Adipocyte (in vitro differentiated cells): ENCODE data around the gene ACAD11.
"Not testable (repeated sequence)": the region's sequence is repeated elsewhere in the genome, so short reads cannot be mapped to it uniquely, and the experiment has no call there.

Experiments used
- DNase-seq: peaks from one replicate; pipeline ENCODE4 v3.0.0-alpha.2; 2015; ENCODE audit warnings: low read depth
- H3K27me3 ChIP-seq: replicated peaks from 2 replicates; pipeline ENCODE4 v1.7.0; 2013; ENCODE audit warnings: mild to moderate bottlenecking, low read length, moderate library complexity; ENCODE audit not compliant: control insufficient read depth, insufficient read depth
- H3K36me3 ChIP-seq: 2 replicates; pipeline ENCODE4 v1.7.0; 2013; ENCODE audit warnings: low read length, mild to moderate bottlenecking, moderate library complexity; ENCODE audit not compliant: control insufficient read depth, insufficient read depth, severe bottlenecking
- H3K4me1 ChIP-seq: 2 replicates; pipeline ENCODE4 v1.7.0; 2013; ENCODE audit warnings: mild to moderate bottlenecking, low read length, moderate library complexity; ENCODE audit not compliant: control insufficient read depth, insufficient read depth
- H3K4me3 ChIP-seq: 2 replicates; pipeline ENCODE4 v1.7.0; 2013; ENCODE audit warnings: mild to moderate bottlenecking, low read length, moderate library complexity
- H3K9ac ChIP-seq: 2 replicates; pipeline ENCODE4 v1.7.0; 2013; ENCODE audit warnings: mild to moderate bottlenecking, low read length, moderate library complexity
- H3K9me3 ChIP-seq: 2 replicates; pipeline ENCODE4 v1.7.0; 2013; ENCODE audit warnings: mild to moderate bottlenecking, low read length, moderate library complexity; ENCODE audit not compliant: control insufficient read depth

The ACAD11 gene

DNA sequence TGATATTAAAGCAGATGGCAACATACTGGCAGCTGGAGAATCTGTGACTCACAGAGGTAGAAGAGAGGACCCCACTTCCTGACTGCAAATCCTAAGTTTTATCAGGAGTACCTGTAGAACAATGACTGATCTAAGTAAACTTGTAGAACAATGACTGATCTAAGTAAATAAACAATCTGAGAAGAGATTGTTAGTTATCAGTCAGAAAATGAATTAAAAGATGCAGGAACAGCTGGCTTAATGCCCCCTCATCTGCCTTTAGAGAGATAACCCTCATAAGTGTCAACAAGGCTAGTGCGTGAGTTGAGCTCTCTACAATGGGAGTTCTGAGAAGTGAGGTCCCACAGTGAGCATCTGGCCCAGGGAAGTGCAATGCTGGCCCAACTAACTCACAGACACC lies 14.6 kb downstream of the ACAD11 start:
- no peaks in the 10 kb centered on the region for H3K27me3 ChIP-seq
- no peaks in the 10 kb centered on the region for H3K4me1 ChIP-seq

GRCh38 chr3:132643366-132643765 lies 16.2 kb downstream of the ACAD11 start:
- no peaks in the 10 kb centered on the region for H3K27me3 ChIP-seq
- peaks cover 34% of the 10 kb centered on the region for H3K36me3 ChIP-seq
- no peak for DNase-seq
- H3K4me3 ChIP-seq = no peak overlapping the region
- no peaks in the 10 kb centered on the region for H3K9me3 ChIP-seq
- no peaks in the 10 kb centered on the region for H3K4me1 ChIP-seq
- no peak overlapping the region for H3K9ac ChIP-seq

More for the DNA sequence above, 14.6 kb downstream of the ACAD11 start:
- Histone ChIP-seq H3K36me3 (peaks cover 19% of the 10 kb centered on the region), H3K4me3 (no peak overlapping the region), H3K9me3 (no peaks in the 10 kb centered on the region), H3K9ac (no peak overlapping the region)
- no peak for DNase-seq

GRCh38 chr3:132642539-132642847 lies 17.1 kb downstream of the ACAD11 start:
- H3K4me1 ChIP-seq = peaks cover 7% of the 10 kb centered on the region
- no peak overlapping the region for H3K9ac ChIP-seq
- no peaks in the 10 kb centered on the region for H3K27me3 ChIP-seq
- DNase-seq = no peak
- peaks cover 43% of the 10 kb centered on the region for H3K36me3 ChIP-seq
- no peak overlapping the region for H3K4me3 ChIP-seq
- no peaks in the 10 kb centered on the region for H3K9me3 ChIP-seq

GRCh38 chr3:132641837-132642538 lies 17.6 kb downstream of the ACAD11 start:
- Histone ChIP-seq H3K4me1 (peaks cover 12% of the 10 kb centered on the region), H3K9me3 (no peaks in the 10 kb centered on the region), H3K27me3 (no peaks in the 10 kb centered on the region), H3K36me3 (peaks cover 43% of the 10 kb centered on the region), H3K4me3 (no peak overlapping the region), H3K9ac (peak overlapping the region; percentile 29)
- peak; percentile 84 for DNase-seq

DNA sequence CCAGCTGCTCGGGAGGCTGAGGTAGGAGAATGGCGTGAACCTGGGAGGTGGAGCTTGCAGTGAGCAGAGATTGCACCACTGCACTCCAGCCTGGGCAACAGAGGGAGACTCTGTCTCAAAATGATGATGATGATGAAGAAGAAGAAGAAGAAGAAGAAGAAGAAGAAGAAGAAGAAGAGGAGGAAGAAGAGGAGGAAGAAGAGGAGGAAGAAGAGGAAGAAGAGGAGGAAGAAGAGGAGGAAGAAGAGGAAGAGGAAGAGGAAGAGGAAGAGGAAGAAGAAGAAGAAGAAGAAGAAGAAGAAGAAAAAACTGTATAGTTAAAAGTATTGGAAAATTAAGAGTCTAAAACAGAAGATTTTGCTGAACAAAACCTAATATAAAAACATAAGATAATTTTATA lies 18.2 kb downstream of the ACAD11 start:
- peak overlapping the region; percentile 29 for H3K9ac ChIP-seq
- not testable (repeated sequence) for H3K4me3 ChIP-seq, H3K27me3 ChIP-seq, H3K9me3 ChIP-seq, DNase-seq
- peaks cover 13% of the 10 kb centered on the region for H3K4me1 ChIP-seq
- H3K36me3 ChIP-seq = peaks cover 46% of the 10 kb centered on the region

DNA sequence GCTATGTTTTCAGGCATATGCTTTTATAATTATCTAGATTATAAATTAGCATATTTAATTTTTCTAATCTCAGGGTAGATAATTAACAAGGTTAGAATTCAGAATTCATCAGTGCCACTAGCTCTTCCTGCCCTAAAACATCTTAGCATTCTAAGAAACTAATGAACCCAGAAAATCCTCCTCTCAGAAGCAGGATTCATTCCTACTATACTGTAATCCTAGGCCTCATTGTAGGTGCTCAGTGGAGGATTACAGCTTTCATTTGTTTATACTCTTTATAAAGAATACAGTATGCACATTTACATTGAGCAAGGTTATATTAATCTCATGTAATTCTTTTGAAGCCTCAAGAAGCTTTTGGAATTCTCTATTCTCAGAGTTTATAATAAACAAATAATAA lies 20.9 kb downstream of the ACAD11 start:
- Histone ChIP-seq H3K36me3 (peaks cover 49% of the 10 kb centered on the region), H3K9me3 (no peaks in the 10 kb centered on the region), H3K4me3 (no peak overlapping the region), H3K4me1 (peaks cover 13% of the 10 kb centered on the region), H3K27me3 (no peaks in the 10 kb centered on the region), H3K9ac (no peak overlapping the region)
- DNase-seq = no peak

GRCh38 chr3:132637590-132637989 lies 22.0 kb downstream of the ACAD11 start:
- Histone ChIP-seq H3K36me3 (peaks cover 44% of the 10 kb centered on the region), H3K4me1 (peaks cover 13% of the 10 kb centered on the region), H3K4me3 (peak overlapping the region; percentile 14), H3K9me3 (no peaks in the 10 kb centered on the region), H3K9ac (peak overlapping the region; percentile 20), H3K27me3 (no peaks in the 10 kb centered on the region)
- DNase-seq = peak; percentile 74

- Histone ChIP-seq H3K36me3 (peaks cover 40% of the 10 kb centered on the region), H3K9me3 (no peaks in the 10 kb centered on the region), H3K27me3 (no peaks in the 10 kb centered on the region), H3K9ac (no peak overlapping the region), H3K4me1 (peaks cover 16% of the 10 kb centered on the region), H3K4me3 (no peak overlapping the region)
- no peak for DNase-seq
Observed at GRCh38 chr3:132635052-132635451, 24.6 kb downstream of the ACAD11 start.

DNA sequence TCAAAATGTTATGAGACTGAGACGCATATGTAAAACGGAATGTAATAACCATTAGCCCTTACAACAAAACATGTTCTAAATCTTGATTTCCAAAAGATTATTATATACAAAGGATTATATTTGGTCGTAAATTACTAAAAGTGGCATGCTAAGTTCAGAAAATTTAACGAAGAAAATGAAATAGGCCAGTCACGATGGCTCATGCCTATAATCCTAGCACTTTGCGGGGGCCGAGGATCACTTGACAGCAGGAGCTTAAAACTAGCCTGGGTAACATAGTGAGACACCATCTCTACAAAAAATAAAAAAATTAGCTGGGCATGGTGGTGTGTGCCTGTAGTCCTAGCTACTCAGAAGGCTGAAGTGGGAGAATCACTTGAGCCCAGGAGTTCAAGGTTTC lies 29.0 kb downstream of the ACAD11 start:
- H3K27me3 ChIP-seq = no peaks in the 10 kb centered on the region
- H3K9me3 ChIP-seq = no peaks in the 10 kb centered on the region
- H3K4me1 ChIP-seq = peaks cover 22% of the 10 kb centered on the region
- no peak overlapping the region for H3K4me3 ChIP-seq
- H3K36me3 ChIP-seq = peaks cover 38% of the 10 kb centered on the region
- no peak for DNase-seq
- H3K9ac ChIP-seq = no peak overlapping the region

DNA sequence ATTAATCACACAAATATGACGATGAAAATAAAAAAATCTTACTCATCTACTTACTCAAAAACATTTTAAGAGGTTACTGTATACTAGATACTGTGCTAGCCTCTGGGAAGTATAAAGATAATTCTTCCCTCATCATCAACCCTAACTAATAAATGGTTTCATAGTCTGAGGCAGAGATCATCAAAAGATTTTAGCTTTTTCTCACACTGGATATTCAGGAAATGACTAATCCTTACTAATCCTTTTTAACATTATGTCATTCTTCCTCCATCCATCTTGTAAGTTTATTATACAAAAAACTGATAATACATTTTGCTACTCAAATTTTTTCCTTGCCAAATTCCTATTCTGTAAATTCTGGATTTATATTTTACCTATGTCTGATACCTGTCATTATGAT lies 29.7 kb downstream of the ACAD11 start:
- H3K27me3 ChIP-seq = no peaks in the 10 kb centered on the region
- peak; percentile 22 for DNase-seq
- peaks cover 39% of the 10 kb centered on the region for H3K36me3 ChIP-seq

GRCh38 chr3:132628157-132628556 lies 31.5 kb downstream of the ACAD11 start:
- peaks cover 39% of the 10 kb centered on the region for H3K36me3 ChIP-seq
- H3K27me3 ChIP-seq = no peaks in the 10 kb centered on the region
- H3K4me3 ChIP-seq = no peak overlapping the region
- H3K4me1 ChIP-seq = peaks cover 22% of the 10 kb centered on the region
- H3K9me3 ChIP-seq = no peaks in the 10 kb centered on the region
- no peak overlapping the region for H3K9ac ChIP-seq
- DNase-seq = no peak

More for the DNA sequence above, 29.7 kb downstream of the ACAD11 start:
- no peak overlapping the region for H3K9ac ChIP-seq
- H3K9me3 ChIP-seq = no peaks in the 10 kb centered on the region
- peaks cover 22% of the 10 kb centered on the region for H3K4me1 ChIP-seq
- H3K4me3 ChIP-seq = no peak overlapping the region

DNA sequence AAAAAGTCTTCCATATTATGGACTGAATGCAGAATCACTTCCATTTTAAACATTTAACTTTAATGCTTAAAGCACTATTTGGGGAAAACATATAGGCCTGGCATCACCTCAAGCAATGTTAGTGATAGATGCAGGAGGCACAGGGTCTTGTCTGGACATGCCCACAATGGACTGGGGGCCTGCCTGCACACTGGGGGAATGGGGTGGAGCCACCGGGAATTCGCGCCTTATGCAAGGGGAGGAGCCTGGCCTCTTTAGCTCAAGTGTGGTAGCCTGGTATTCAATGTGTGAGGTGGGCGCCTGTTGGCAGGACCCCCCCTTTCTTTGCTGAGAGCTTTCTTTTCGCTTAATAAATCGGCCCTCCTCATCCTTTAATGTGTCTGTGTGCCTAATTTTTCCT lies 32.7 kb downstream of the ACAD11 start:
- Histone ChIP-seq H3K9ac (no peak overlapping the region), H3K27me3 (no peaks in the 10 kb centered on the region), H3K4me1 (peaks cover 22% of the 10 kb centered on the region), H3K36me3 (peaks cover 39% of the 10 kb centered on the region), H3K9me3 (no peaks in the 10 kb centered on the region), H3K4me3 (no peak overlapping the region)
- no peak for DNase-seq
